Activated CD8-positive, alpha-beta memory T cell treated with anti-CD3 and anti-CD28 coated beads for 36 hours (primary cell): Measurements from ENCODE around the gene CLTCL1. TPM values are rescaled to one million over a fixed set of nuclear protein-coding genes. Genes with fewer than 3 reads are reported as not detected.

Experiments used
- CTCF ChIA-PET: fragments of 350-600 bp; sonication (Branson Sonifier 250); formaldehyde crosslinking; loops from one replicate; lab custom pipeline; 2021; ENCODE audit warnings: antibody characterized with exemption; lab: Charles Lee
- POLR2A ChIA-PET: fragments of 350-600 bp; sonication (Branson Sonifier 250); formaldehyde crosslinking; loops from one replicate; lab custom pipeline; 2021; ENCODE audit warnings: antibody characterized with exemption; lab: Charles Lee
- total RNA-seq, 2 experiments: library from RNA; stranded (reverse); gene quantifications; one replicate each; pipeline ENCODE4 v1.2.3, GENCODE V29; 2021

Gene CLTCL1
- total RNA-seq, 2 experiments from 2014 or later: 0.42 to 0.61 TPM

DNA sequence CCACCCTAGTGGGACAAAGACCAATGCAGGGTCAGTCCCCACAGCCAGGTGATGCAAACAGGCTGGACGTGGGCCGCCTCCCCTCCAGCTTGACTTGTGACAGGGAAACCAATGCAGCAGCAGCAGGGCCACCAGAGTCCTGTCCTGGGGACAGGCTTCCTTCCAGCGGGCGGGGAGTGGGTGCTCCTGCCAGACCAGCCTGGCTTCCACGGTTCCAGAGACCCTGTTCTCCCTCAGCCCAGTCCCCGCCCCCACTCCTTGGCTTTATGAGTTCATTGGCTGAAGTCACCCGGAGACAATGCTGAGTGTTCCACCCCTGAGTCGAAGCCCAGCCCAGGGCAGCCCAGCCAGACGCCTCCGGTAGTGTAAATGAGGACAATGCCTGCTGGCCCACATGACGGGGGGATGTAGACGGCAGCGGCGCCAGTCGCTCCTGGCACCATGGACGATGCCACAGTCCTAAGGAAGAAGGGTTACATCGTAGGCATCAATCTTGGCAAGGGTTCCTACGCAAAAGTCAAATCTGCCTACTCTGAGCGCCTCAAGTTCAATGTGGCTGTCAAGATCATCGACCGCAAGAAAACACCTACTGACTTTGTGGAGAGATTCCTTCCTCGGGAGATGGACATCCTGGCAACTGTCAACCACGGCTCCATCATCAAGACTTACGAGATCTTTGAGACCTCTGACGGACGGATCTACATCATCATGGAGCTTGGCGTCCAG lies 160.4 kb downstream of the CLTCL1 start, which contains the start of gene TSSK2:
TSS of gene TSSK2 (plus strand) at position 350 of the 726 bp plus-strand sequence. CDS start at position 442, 92 bp downstream.
- CTCF ChIA-PET: no interaction called here
- POLR2A ChIA-PET: no interaction called here

DNA sequence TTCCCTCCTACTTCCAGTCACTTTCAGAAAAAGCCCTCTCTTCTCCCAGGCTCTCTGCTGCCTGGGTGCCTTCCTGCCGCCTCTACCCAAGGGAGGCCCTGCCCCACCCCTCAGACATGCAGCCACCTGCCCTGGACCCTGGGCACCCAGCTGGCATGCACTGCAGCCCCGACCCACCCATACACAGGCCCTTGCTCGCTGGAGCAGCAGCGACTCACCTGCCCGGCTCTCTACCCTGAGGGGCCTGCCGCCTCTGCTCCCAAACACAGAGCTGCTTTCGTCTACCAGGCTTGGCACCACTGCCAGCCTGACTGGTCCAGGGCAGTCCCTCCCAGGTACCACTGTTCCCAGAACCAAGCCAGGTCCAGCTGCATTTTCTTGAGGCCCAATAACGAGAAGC lies 161.6 kb downstream of the CLTCL1 start:
- ChIA-PET POLR2A (no interaction called here), CTCF (no interaction called here)

Other genes with a start within 250 kb of the CLTCL1 start
- 10 to 100 TPM; 23.7 to 25.0 TPM for gene DGCR2, start 169.3 kb downstream of the CLTCL1 start, total RNA-seq
- gene TSSK2, start 160.4 kb downstream of the CLTCL1 start, total RNA-seq: not detected
- gene ESS2, start 147.1 kb downstream of the CLTCL1 start, total RNA-seq: 10 to 100 TPM; 17.6 to 19.7 TPM
- gene GSC2, start 141.4 kb downstream of the CLTCL1 start, total RNA-seq: not detected
- gene SLC25A1, start 113.0 kb downstream of the CLTCL1 start, total RNA-seq: 10 to 100 TPM; 51.5 to 52.5 TPM
- gene HIRA, start 140.0 kb upstream of the CLTCL1 start, total RNA-seq: 10 to 100 TPM; 45.2 to 49.6 TPM
- 10 to 100 TPM; 46.1 to 47.5 TPM for gene MRPL40, start 140.8 kb upstream of the CLTCL1 start, total RNA-seq
- gene C22orf39, start 156.0 kb upstream of the CLTCL1 start, total RNA-seq: 10 to 100 TPM; 23.7 to 24.7 TPM
- gene UFD1, start 187.5 kb upstream of the CLTCL1 start, total RNA-seq: 10 to 100 TPM; 88.1 to 90.1 TPM
- 100 to 1,000 TPM; 114 to 115 TPM for gene CDC45, start 188.2 kb upstream of the CLTCL1 start, total RNA-seq
- not detected for gene CLDN5, start 232.7 kb upstream of the CLTCL1 start, total RNA-seq